C4-2B (cell line): Measurements from ENCODE around the gene GPBP1.

Source experiments
- ZFX ChIP-seq: fragments of 450-650 bp; IDR thresholded peaks from 2 replicates; pipeline ENCODE4 v1.6.1; 2017
- TF ChIP-seq, protein P1 (sequence below): fragments of 450-650 bp; conservative IDR thresholded peaks from 2 replicates; pipeline ENCODE4 v1.5.1; 2017; ENCODE audit warnings: mild to moderate bottlenecking

DNA sequence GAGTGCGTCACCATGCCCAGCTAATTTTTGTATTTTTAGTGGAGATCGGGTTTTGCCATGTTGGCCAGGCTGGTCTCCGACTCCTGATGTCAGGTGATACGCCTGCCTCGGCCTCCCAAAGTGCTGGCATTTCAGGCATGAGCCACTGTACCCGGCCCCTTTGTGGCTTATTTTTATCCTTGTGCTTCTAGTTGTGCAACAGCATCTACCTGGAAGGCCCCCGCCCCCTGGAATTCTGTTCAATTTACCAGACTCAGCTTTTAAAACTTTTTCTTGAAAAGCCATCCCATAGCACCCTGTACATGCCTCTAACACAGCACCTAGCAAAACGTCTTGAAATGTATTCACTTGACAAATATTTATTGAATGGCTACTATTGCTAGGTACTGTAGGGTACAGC lies 9.7 kb upstream of the GPBP1 start:
- TF ChIP-seq, protein P1, sequence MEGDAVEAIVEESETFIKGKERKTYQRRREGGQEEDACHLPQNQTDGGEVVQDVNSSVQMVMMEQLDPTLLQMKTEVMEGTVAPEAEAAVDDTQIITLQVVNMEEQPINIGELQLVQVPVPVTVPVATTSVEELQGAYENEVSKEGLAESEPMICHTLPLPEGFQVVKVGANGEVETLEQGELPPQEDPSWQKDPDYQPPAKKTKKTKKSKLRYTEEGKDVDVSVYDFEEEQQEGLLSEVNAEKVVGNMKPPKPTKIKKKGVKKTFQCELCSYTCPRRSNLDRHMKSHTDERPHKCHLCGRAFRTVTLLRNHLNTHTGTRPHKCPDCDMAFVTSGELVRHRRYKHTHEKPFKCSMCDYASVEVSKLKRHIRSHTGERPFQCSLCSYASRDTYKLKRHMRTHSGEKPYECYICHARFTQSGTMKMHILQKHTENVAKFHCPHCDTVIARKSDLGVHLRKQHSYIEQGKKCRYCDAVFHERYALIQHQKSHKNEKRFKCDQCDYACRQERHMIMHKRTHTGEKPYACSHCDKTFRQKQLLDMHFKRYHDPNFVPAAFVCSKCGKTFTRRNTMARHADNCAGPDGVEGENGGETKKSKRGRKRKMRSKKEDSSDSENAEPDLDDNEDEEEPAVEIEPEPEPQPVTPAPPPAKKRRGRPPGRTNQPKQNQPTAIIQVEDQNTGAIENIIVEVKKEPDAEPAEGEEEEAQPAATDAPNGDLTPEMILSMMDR = no peak
- TF ChIP-seq ZFX = no peak
